SK-N-SH (cell line): ENCODE measurements around the gene SLC25A21. TPM values are rescaled to one million over a fixed set of nuclear protein-coding genes. Genes with fewer than 3 reads are reported as not detected.

ENCODE experiments used
- CTCF ChIA-PET: fragments of 300-600, 350-600 bp; formaldehyde crosslinking; extraction: SDS; loops from one replicate; lab custom pipeline; 2021; lab: Yijun Ruan, JAX
- POLR2A ChIA-PET: fragments of 350-600 bp; sonication (Branson Sonifier 250); formaldehyde crosslinking; extraction: SDS; loops from one replicate; lab custom pipeline; 2020; ENCODE audit warnings: antibody characterized with exemption, inconsistent platforms; lab: Yijun Ruan, JAX
- DNase-seq: peaks from one replicate; pipeline ENCODE4 v3.0.0; 2012
- H2AFZ ChIP-seq: fragments of 200-600 bp; sonication (generic); 2 replicates; pipeline ENCODE4 v1.8.1; 2016; ENCODE audit warnings: antibody characterized with exemption, mild to moderate bottlenecking, low read depth
- H3F3A ChIP-seq: fragments of 200-600 bp; sonication (generic); replicated peaks from 2 replicates; pipeline ENCODE3; 2016; ENCODE audit warnings: antibody characterized with exemption, mild to moderate bottlenecking; ENCODE audit not compliant: insufficient read depth
- H3K27ac ChIP-seq, 2 experiments: fragments of 200-500 bp in 1 of 2; fragments of 200-600 bp in 1 of 2; sonication (Bioruptor generic) in 1 of 2; sonication (generic), shearing (Covaris generic) in 1 of 2; 2 replicates each; pipeline versions ENCODE4 v1.5.1 to v1.6.1; 2014 to 2016; ENCODE audit warnings: low read depth in 2 of 2, inconsistent platforms in 1 of 2, low read length in 1 of 2, mild to moderate bottlenecking in 1 of 2, mixed read lengths in 1 of 2
- H3K27me3 ChIP-seq: fragments of 200-600 bp; sonication (generic), shearing (Covaris generic); 2 replicates; pipeline ENCODE4 v1.6.1; 2016; ENCODE audit warnings: mixed run types; ENCODE audit not compliant: insufficient read depth
- H3K36me3 ChIP-seq, 2 experiments: fragments of 200-500 bp in 1 of 2; fragments of 200-600 bp in 1 of 2; sonication (Bioruptor generic) in 1 of 2; sonication (generic) in 1 of 2; replicated peaks in 1 of 2; 2 replicates each; pipeline versions ENCODE3 to v1.5.1; 2014 to 2016; ENCODE audit warnings: low read length in 1 of 2, mild to moderate bottlenecking in 1 of 2; ENCODE audit not compliant: insufficient read depth in 2 of 2, control insufficient read depth in 1 of 2
- H3K4me1 ChIP-seq, 2 experiments: fragments of 200-500 bp in 1 of 2; fragments of 200-600 bp in 1 of 2; sonication (Bioruptor generic) in 1 of 2; sonication (generic), shearing (Covaris generic) in 1 of 2; 2 replicates each; pipeline versions ENCODE4 v1.5.1 to v1.6.1; 2014 to 2016; ENCODE audit warnings: low read depth in 1 of 2, low read length in 1 of 2, mixed run types in 1 of 2; ENCODE audit not compliant: insufficient read depth in 2 of 2, control insufficient read depth in 1 of 2
- H3K4me2 ChIP-seq: fragments of 200-600 bp; sonication (generic), shearing (Covaris generic); 2 replicates; pipeline ENCODE4 v1.6.1; 2017; ENCODE audit warnings: mixed run types
- H3K4me3 ChIP-seq, 2 experiments: fragments of 200-500 bp in 1 of 2; fragments of 200-600 bp in 1 of 2; sonication (Bioruptor generic) in 1 of 2; sonication (generic), shearing (Covaris generic) in 1 of 2; 2 replicates each; pipeline versions ENCODE4 v1.5.1 to v1.8.1; 2014 to 2016; ENCODE audit warnings: low read depth in 2 of 2, inconsistent platforms in 1 of 2, low read length in 1 of 2, mild to moderate bottlenecking in 1 of 2, mixed read lengths in 1 of 2, moderate library complexity in 1 of 2
- H3K79me2 ChIP-seq: fragments of 200-600 bp; sonication (generic); 2 replicates; pipeline ENCODE4 v1.8.1; 2017; ENCODE audit warnings: mild to moderate bottlenecking; ENCODE audit not compliant: insufficient read depth
- H3K9ac ChIP-seq: fragments of 200-600 bp; sonication (generic); 2 replicates; pipeline ENCODE4 v1.6.1; 2017; ENCODE audit warnings: mixed run types
- H3K9me2 ChIP-seq: fragments of 200-600 bp; sonication (generic); 2 replicates; pipeline ENCODE4 v1.6.1; 2017; ENCODE audit warnings: mixed run types
- H3K9me3 ChIP-seq: fragments of 200-600 bp; sonication (generic); 2 replicates; pipeline ENCODE4 v1.6.1; 2017; ENCODE audit warnings: mixed run types, mild to moderate bottlenecking, moderate library complexity
- H4K20me1 ChIP-seq: fragments of 200-600 bp; sonication (generic); 2 replicates; pipeline ENCODE4 v1.6.1; 2017; ENCODE audit warnings: mild to moderate bottlenecking, mixed run types; ENCODE audit not compliant: insufficient read depth
- EZH2phosphoT487 ChIP-seq: fragments of 200-600 bp; sonication (generic); IDR thresholded peaks from 2 replicates; pipeline ENCODE4 v1.6.1; 2017; ENCODE audit warnings: low read depth, mixed run types, mild to moderate bottlenecking, antibody characterized with exemption, moderate library complexity, borderline replicate concordance
- GABPA ChIP-seq: IDR thresholded peaks from 2 replicates; pipeline ENCODE4 v1.4.0; 2012; ENCODE audit warnings: low read depth, mild to moderate bottlenecking
- GATA2 ChIP-seq: sonication (generic); formaldehyde crosslinking; IDR thresholded peaks from 2 replicates; pipeline ENCODE4 v1.5.0; 2020; ENCODE audit warnings: mild to moderate bottlenecking, missing genetic modification reagents
- NFIC ChIP-seq: IDR thresholded peaks from 2 replicates; pipeline ENCODE4 v1.4.0; 2012; ENCODE audit warnings: borderline replicate concordance
- NRF1 ChIP-seq: IDR thresholded peaks from 2 replicates; pipeline ENCODE4 v1.6.1; 2012; ENCODE audit warnings: low read depth, mild to moderate bottlenecking, low read length
- RAD21 ChIP-seq: IDR thresholded peaks from 2 replicates; pipeline ENCODE4 v1.6.1; 2012; ENCODE audit warnings: mild to moderate bottlenecking, low read length
- SIN3A ChIP-seq: IDR thresholded peaks from 2 replicates; pipeline ENCODE4 v1.6.1; 2012; ENCODE audit warnings: low read depth, mild to moderate bottlenecking, low read length, moderate library complexity, borderline replicate concordance
- TCF12 ChIP-seq: IDR thresholded peaks from 2 replicates; pipeline ENCODE4 v1.4.0; 2012
- YY1 ChIP-seq: IDR thresholded peaks from 2 replicates; pipeline ENCODE4 v1.4.0; 2012; ENCODE audit warnings: low read depth, mild to moderate bottlenecking
- WGBS: methylation state at CpG from one replicate; pipeline ENCODE4 v1.1.6; 2017; ENCODE audit warnings: low lambda C conversion rate; 5-methylcytosine and 5-hydroxymethylcytosine counted together
- polyA plus RNA-seq, 3 experiments: library from polyadenylated mRNA; depleted of rRNA; stranded (reverse); fragments of >200 nt; gene quantifications; 2 replicates each; pipeline ENCODE4 v1.2.3, GENCODE V29; 2012
- TF ChIP-seq, protein P1 (sequence below): fragments of 150-350 bp; IDR thresholded peaks from 2 replicates; pipeline ENCODE4 v1.6.1; 2017; ENCODE audit warnings: antibody characterized with exemption, low read length, low read depth, borderline replicate concordance
- TF ChIP-seq, protein P2 (sequence below): IDR thresholded peaks from 2 replicates; pipeline ENCODE4 v1.4.0; 2012; ENCODE audit warnings: low read depth, borderline replicate concordance
- TF ChIP-seq, protein P3 (sequence below): IDR thresholded peaks from 2 replicates; pipeline ENCODE4 v1.4.0; 2012; ENCODE audit warnings: low read depth, borderline replicate concordance
- TF ChIP-seq, protein P4 (sequence below): IDR thresholded peaks from 2 replicates; pipeline ENCODE4 v1.6.1; 2012; ENCODE audit warnings: mild to moderate bottlenecking, low read depth, low read length, moderate library complexity
- TF ChIP-seq, protein P5 (sequence below): fragments of 150-350 bp; IDR thresholded peaks from 2 replicates; pipeline ENCODE4 v1.6.1; 2016; ENCODE audit warnings: mild to moderate bottlenecking, low read depth, low read length

Gene SLC25A21
- polyA plus RNA-seq, 1 of the 3 experiments (the other 2 are of a cell fraction) = not detected

- CTCF ChIA-PET = interaction anchor here (1.0 to 2.4 kb wide), 3 partner anchors 9 to 42 kb away, joined by 3 to 13 read pairs (median 3); no protein-coding TSS in a partner anchor
- no peaks in the 10 kb centered on the region for H4K20me1 ChIP-seq
- no peaks in the 10 kb centered on the region for H3K79me2 ChIP-seq
- peak overlapping the region; percentile 60; the same call in 1 of the 2 replicates for H3K4me2 ChIP-seq
- no peaks in the 10 kb centered on the region for H3K9me2 ChIP-seq
- no peaks in the 10 kb centered on the region for H3F3A ChIP-seq
- DNase-seq = no peak
- H3K27me3 ChIP-seq = peaks cover 56% of the 10 kb centered on the region
- no peaks in the 10 kb centered on the region for H3K4me1 ChIP-seq
- POLR2A ChIA-PET = no interaction called here
- H3K4me3 ChIP-seq = peak overlapping the region in 1 of 2 experiments; percentile 46; a peak in 2 of 4 replicates
- no peaks in the 10 kb centered on the region for H3K36me3 ChIP-seq
- TF ChIP-seq, protein P1, sequence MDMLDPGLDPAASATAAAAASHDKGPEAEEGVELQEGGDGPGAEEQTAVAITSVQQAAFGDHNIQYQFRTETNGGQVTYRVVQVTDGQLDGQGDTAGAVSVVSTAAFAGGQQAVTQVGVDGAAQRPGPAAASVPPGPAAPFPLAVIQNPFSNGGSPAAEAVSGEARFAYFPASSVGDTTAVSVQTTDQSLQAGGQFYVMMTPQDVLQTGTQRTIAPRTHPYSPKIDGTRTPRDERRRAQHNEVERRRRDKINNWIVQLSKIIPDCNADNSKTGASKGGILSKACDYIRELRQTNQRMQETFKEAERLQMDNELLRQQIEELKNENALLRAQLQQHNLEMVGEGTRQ = no peak
- TF ChIP-seq EZH2phosphoT487 = no peak
- no peak for TF ChIP-seq NRF1
- TF ChIP-seq GATA2 (CRISPR knock-in tag) = no peak
- 0% methylated on average over 3 of the region's 34 CpGs for WGBS
- H3K27ac ChIP-seq = no peak overlapping the region
- no peak overlapping the region for H3K9ac ChIP-seq
- no peaks in the 10 kb centered on the region for H3K9me3 ChIP-seq
- peak overlapping the region; percentile 79; the same call in 1 of the 2 replicates for H2AFZ ChIP-seq
Observed at GRCh38 chr14:36647417-36647823, 525.0 kb downstream of the SLC25A21 start.

DNA sequence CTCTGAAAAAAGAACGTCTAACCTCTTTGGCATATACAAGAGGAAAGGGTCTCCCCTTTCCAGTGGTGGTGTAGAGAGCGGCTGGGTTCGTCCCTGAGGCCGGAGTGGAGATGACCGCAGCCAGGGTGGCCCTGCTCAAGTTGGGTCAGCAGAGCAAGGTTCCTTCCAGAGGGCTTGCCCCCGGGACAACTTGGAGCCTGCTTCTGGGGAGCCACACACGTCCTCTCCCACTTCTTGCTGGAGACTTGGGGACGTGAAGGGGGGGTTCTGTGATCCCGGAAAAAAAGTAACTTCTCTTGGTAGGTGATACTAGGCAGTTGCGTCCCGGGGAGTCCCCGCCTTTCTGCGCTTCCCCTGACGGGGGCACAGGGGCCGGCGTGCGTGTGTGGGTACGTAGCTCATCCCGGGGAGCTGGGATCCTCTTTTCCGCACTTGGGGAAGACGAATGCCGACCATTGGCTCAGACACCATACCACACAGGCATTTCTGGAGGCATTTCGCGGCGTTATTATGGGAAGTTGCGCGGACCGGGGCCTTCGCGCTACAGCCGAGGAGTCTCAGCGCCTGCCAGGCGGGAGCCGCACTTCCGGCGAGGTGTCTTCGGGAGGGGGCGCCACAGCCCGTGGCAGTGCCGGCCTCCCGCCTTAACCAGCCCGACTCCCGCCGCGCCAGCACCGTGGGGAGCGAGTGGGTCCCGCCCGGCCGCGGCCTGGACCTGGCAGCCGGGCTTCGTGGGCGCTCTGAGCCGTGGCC is 525.6 kb downstream of the SLC25A21 start:
- Histone ChIP-seq H3K9ac (no peak overlapping the region), H3K27ac (no peak overlapping the region), H3F3A (no peaks in the 10 kb centered on the region), H2AFZ (no peak overlapping the region), H4K20me1 (no peaks in the 10 kb centered on the region), H3K9me3 (no peaks in the 10 kb centered on the region), H3K9me2 (no peaks in the 10 kb centered on the region), H3K4me2 (0 out of 2 replicates have a peak overlapping the region, but pooled peaks have one; percentile 60), H3K27me3 (peaks cover 55% of the 10 kb centered on the region), H3K4me3 (no peak overlapping the region), H3K36me3 (no peaks in the 10 kb centered on the region), H3K4me1 (no peaks in the 10 kb centered on the region), H3K79me2 (no peaks in the 10 kb centered on the region)
- 30% methylated on average over 13 of the region's 55 CpGs for WGBS
- POLR2A ChIA-PET = no interaction called here
- DNase-seq = no peak
- CTCF ChIA-PET = interaction anchor here (1.6 to 2.4 kb wide), 2 partner anchors 10 to 41 kb away, joined by 3 to 13 read pairs; no protein-coding TSS in a partner anchor
- TF ChIP-seq GABPA (no peak), RAD21 (no peak), EZH2phosphoT487 (no peak), YY1 (no peak), SIN3A (no peak), TCF12 (no peak), NFIC (no peak)
- TF ChIP-seq, protein P2, sequence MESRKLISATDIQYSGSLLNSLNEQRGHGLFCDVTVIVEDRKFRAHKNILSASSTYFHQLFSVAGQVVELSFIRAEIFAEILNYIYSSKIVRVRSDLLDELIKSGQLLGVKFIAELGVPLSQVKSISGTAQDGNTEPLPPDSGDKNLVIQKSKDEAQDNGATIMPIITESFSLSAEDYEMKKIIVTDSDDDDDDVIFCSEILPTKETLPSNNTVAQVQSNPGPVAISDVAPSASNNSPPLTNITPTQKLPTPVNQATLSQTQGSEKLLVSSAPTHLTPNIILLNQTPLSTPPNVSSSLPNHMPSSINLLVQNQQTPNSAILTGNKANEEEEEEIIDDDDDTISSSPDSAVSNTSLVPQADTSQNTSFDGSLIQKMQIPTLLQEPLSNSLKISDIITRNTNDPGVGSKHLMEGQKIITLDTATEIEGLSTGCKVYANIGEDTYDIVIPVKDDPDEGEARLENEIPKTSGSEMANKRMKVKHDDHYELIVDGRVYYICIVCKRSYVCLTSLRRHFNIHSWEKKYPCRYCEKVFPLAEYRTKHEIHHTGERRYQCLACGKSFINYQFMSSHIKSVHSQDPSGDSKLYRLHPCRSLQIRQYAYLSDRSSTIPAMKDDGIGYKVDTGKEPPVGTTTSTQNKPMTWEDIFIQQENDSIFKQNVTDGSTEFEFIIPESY = no peak
- TF ChIP-seq, protein P3, sequence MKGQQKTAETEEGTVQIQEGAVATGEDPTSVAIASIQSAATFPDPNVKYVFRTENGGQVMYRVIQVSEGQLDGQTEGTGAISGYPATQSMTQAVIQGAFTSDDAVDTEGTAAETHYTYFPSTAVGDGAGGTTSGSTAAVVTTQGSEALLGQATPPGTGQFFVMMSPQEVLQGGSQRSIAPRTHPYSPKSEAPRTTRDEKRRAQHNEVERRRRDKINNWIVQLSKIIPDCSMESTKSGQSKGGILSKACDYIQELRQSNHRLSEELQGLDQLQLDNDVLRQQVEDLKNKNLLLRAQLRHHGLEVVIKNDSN = no peak
- TF ChIP-seq, protein P1 = no peak
- TF ChIP-seq, protein P4, sequence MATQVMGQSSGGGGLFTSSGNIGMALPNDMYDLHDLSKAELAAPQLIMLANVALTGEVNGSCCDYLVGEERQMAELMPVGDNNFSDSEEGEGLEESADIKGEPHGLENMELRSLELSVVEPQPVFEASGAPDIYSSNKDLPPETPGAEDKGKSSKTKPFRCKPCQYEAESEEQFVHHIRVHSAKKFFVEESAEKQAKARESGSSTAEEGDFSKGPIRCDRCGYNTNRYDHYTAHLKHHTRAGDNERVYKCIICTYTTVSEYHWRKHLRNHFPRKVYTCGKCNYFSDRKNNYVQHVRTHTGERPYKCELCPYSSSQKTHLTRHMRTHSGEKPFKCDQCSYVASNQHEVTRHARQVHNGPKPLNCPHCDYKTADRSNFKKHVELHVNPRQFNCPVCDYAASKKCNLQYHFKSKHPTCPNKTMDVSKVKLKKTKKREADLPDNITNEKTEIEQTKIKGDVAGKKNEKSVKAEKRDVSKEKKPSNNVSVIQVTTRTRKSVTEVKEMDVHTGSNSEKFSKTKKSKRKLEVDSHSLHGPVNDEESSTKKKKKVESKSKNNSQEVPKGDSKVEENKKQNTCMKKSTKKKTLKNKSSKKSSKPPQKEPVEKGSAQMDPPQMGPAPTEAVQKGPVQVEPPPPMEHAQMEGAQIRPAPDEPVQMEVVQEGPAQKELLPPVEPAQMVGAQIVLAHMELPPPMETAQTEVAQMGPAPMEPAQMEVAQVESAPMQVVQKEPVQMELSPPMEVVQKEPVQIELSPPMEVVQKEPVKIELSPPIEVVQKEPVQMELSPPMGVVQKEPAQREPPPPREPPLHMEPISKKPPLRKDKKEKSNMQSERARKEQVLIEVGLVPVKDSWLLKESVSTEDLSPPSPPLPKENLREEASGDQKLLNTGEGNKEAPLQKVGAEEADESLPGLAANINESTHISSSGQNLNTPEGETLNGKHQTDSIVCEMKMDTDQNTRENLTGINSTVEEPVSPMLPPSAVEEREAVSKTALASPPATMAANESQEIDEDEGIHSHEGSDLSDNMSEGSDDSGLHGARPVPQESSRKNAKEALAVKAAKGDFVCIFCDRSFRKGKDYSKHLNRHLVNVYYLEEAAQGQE = no peak
- TF ChIP-seq, protein P5, sequence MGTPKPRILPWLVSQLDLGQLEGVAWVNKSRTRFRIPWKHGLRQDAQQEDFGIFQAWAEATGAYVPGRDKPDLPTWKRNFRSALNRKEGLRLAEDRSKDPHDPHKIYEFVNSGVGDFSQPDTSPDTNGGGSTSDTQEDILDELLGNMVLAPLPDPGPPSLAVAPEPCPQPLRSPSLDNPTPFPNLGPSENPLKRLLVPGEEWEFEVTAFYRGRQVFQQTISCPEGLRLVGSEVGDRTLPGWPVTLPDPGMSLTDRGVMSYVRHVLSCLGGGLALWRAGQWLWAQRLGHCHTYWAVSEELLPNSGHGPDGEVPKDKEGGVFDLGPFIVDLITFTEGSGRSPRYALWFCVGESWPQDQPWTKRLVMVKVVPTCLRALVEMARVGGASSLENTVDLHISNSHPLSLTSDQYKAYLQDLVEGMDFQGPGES = no peak
